GM13976 (cell line): ENCODE results near the gene TMEM187.

Source experiments
- DNase-seq: peaks from one replicate; pipeline ENCODE4 v3.0.0; 2012; ENCODE audit warnings: low spot score
- in situ Hi-C: fragments of 300-500 bp; cut with MboI; formaldehyde crosslinking; loops from one replicate; pipeline ENCODE4 v1.12.0; 2022; ENCODE audit warnings: low sequenced_read_pairs, mixed read lengths, inconsistent platforms; ENCODE audit not compliant: unreplicated experiment
- TF ChIP-seq, protein P1 (sequence below): IDR thresholded peaks from 2 replicates; pipeline ENCODE4 v1.5.1; 2012; ENCODE audit warnings: borderline replicate concordance, mild to moderate bottlenecking; ENCODE audit not compliant: insufficient read depth; ENCODE audit errors: extremely low read depth, missing control alignments, control extremely low read depth

The TMEM187 gene

DNA sequence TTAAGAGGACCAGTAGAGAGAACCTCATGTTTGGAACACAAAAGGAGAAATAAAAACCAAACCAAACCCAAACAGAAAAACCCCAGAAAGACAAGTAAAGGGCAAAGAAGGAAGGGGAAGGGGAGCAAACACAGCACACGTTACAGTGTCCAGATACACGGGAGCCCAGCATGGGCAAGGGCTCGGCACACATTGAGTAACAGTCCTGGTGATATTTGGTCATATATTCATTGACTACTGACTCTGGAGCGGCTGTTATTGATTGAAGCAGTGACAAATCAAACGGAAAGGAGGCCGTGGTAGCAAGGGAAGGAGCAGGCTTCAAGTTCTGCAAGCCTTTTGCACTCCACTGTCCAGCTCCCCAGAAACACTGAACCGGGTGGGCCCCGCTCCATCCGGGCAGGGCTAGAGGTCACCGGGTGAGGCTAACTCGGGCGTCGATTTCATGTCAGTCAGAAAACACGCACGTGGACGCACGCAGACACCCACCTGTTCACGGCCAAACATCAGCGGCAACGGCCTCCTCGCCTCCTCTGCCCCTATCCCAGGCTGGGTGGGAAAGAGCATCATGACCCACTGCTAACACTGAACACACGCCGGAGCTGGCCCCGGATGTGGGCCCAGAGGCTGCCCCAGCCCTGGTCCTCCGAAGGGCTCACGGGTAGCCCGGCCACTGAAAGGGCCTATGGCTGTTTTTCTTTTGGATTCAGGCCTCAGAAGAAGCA is 50.9 kb downstream of the TMEM187 start:
- DNase-seq = no peak
- TF ChIP-seq, protein P1, sequence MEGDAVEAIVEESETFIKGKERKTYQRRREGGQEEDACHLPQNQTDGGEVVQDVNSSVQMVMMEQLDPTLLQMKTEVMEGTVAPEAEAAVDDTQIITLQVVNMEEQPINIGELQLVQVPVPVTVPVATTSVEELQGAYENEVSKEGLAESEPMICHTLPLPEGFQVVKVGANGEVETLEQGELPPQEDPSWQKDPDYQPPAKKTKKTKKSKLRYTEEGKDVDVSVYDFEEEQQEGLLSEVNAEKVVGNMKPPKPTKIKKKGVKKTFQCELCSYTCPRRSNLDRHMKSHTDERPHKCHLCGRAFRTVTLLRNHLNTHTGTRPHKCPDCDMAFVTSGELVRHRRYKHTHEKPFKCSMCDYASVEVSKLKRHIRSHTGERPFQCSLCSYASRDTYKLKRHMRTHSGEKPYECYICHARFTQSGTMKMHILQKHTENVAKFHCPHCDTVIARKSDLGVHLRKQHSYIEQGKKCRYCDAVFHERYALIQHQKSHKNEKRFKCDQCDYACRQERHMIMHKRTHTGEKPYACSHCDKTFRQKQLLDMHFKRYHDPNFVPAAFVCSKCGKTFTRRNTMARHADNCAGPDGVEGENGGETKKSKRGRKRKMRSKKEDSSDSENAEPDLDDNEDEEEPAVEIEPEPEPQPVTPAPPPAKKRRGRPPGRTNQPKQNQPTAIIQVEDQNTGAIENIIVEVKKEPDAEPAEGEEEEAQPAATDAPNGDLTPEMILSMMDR = no peak
- in situ Hi-C loops = loop anchor here (25.0 kb wide), 1 partner anchor 514 kb away; the partner anchor contains the start of genes G6PD and IKBKG

DNA sequence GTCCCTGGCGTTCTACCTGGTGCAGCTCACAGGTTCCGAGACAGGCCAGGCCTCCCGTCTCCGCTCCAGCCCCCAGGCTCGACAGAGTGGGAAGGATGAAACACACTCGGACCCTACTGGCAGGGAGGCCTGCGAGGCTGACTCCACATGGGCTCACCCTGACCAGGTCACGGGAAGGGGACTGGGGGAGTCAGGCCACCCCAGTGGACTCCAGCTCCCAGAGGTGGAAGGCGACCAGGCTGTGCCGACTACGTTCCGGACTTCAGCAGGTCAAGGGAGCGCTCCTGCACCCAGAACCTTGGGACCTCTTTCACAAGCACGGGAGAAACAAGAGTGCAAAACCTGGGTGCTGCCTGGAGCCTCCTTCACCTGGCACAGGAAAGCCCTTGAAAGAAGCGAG is 51.7 kb downstream of the TMEM187 start:
- TF ChIP-seq, protein P1 = no peak
- DNase-seq = no peak
- in situ Hi-C loops = loop anchor here (25.0 kb wide), 1 partner anchor 513 kb away; the partner anchor contains the start of genes G6PD and IKBKG

DNA sequence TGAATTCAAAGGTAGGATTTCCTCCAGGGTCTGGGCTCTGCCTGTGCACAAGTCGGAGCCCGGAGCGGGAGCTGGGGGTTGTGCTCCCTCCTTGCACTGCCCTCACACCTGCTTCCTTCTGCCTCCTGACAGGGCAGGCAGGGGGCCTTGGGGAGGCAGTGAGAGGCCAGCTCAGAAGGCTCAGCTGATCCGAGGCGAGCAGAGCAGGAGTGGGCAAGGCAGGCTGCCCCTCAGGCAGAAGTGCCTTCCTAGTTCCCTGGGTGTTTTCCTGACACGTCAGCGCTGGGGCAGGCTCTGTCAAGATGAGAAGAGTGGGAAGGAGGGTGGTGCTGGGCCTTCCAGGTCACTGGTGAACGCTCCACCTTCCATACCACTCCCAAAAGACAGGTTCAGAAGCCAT is 52.7 kb downstream of the TMEM187 start:
- TF ChIP-seq, protein P1 = no peak
- in situ Hi-C loops = no loop called here
- no peak for DNase-seq

DNA sequence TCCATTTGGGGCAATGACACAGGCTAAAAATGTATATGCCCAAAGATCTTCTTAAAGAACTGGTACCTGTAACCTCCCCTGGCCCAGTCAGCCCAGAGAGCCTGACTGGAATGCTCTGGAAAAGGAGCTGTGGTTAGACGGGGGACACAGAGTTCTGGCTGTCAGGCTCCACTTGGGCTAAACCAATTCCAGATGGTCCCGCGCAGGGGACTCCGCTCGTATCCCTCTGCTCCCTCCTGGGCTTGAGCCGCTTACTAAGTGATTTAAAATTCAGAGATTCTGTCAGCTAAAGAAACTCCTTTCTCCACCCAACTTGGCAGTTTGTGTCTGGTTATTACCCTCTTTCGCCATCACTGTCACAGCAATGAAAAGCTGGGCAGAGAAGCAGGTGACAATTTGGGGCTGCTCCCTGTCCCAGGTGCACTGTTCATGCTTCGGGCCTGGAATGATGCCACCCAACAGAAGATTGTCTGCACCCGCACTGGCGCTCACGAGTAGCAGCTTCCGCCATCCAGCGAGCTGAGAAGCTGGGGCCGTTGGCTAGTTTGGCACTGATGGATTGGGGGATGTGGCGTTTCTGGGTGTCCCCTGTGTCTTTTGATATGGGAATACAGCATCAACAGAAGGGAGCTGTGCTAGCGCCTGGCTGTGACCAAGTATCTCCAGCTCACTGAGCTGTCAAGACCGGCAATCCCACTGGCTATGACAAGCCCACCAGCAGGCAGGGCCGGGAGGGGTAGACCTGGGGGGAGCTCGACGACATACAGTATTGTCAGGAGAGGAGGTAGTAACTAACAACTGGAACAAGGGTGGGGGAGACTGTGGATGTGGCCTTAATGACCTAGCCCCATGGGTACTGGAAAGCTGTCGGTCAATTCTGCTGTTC is 53.8 kb downstream of the TMEM187 start:
- DNase-seq = no peak
- TF ChIP-seq, protein P1 = no peak
- in situ Hi-C loops = no loop called here

DNA sequence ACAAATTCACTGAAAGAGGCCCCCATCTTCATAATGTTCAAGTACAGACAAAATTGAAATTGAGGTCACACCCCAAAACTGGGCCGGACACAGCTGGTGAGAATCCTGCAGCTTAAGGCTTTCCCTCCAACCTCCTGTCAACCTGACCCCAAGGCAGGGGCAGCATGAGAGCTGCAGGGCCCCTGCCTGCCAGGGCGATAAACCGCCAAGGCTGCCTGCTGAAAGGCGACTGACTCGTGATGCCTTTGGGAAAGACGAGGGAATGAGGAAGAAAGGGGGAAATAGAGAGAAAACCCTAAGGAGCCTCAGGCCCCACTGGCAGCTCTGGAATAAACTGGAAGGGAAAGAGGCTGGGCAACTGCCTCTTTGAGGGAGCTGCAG is 54.5 kb downstream of the TMEM187 start:
- no peak for DNase-seq
- TF ChIP-seq, protein P1 = no peak
- in situ Hi-C loops = no loop called here

DNA sequence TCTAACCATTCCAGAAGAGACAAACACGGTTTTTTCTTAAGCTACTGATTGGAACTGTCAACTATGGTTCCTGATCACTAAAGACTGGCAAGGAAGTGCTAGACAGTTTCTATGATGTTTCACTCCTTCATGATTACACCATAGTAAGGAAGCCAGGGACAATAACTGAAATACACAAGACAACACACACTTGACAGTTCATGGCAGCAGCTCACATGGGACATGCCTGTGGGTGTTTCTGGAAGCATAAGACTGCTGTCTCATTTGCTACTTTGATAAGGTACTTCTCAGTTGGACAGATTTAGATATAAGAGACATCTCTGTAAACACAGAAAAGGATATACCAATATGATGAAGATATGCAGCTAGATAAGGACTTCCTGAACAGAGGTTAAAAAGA is 55.4 kb downstream of the TMEM187 start:
- DNase-seq = no peak
- TF ChIP-seq, protein P1 = no peak
- in situ Hi-C loops = no loop called here
